ENCODE measurements around the gene SLIT3.

Gene SLIT3

DNA sequence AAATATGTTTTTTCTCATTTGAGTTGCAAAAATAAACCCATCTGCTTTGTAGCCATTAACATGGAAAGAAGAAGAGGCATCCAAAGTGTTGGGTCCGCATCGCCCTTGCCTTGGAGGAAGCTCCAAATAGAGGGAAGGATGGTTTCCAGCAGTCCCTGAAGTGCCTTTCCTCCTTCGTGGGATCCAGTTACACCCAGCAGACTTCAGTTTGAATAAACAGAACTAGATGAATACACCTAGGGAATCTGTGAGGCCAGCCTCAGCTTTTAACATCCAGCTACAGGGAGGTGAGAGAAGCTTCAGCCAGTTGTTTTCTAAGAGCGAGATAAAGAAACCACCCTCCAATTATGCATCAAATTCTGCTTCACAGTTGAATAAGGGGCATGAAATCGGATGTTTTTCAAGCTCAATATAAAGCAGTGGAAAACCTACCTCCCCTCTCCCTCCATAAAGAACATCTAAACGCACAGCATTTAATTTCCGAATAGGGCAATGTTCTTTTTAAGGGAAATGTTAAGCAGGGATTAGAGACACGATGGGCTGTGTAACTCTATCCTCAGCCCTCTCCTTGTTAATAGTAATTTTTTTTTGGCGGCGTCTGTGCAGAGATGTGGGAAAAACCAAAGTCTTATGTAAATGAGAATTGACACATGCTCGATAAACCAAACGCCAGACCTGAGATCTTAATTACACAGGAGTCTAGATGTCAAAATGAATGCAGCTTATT lies 264.7 kb downstream of the SLIT3 start:
- no peak for TF ChIP-seq EZH2 (IDR thresholded peaks at IDR 0.05; ENCODE audit: borderline replicate concordance, low read depth, low read length, severe bottlenecking)
- TF ChIP-seq CTCF (IDR thresholded peaks at IDR 0.05; ENCODE audit: borderline replicate concordance, extremely low read depth, low read length, poor library complexity, severe bottlenecking) = no peak
- H2AFZ ChIP-seq (ENCODE audit: low read depth, low read length) = no peak overlapping the region
- no peaks in the 10 kb centered on the region for H4K20me1 ChIP-seq (ENCODE audit: insufficient read depth, low read length)
- ATAC-seq (ENCODE audit: insufficient read depth, low read depth) (no peak), DNase-seq (no peak)
- H3K4me3 ChIP-seq (ENCODE audit: low read depth in 1 of 2, low read length in 2 of 2) = no peak overlapping the region
- H3K4me2 ChIP-seq (ENCODE audit: insufficient read depth, low read length) = no peak overlapping the region
- H3K9ac ChIP-seq (ENCODE audit: low read depth, low read length) = no peak overlapping the region
- no peaks in the 10 kb centered on the region for H3K4me1 ChIP-seq (ENCODE audit: insufficient read depth, low read length)
- H3K27me3 ChIP-seq (ENCODE audit: insufficient read depth, low read length, poor library complexity) = peaks cover 10% of the 10 kb centered on the region
- H3K9me3 ChIP-seq (ENCODE audit: insufficient read depth, low read length, severe bottlenecking) = no peaks in the 10 kb centered on the region
- H3K36me3 ChIP-seq (ENCODE audit: insufficient read depth, low read length) = no peaks in the 10 kb centered on the region
- H3K27ac ChIP-seq (ENCODE audit: low read length) = no peak overlapping the region
- H3K79me2 ChIP-seq (ENCODE audit: insufficient read depth, low read length) = no peaks in the 10 kb centered on the region

- no peak for TF ChIP-seq EZH2 (IDR thresholded peaks at IDR 0.05; ENCODE audit: borderline replicate concordance, low read depth, low read length, severe bottlenecking)
- no peak for TF ChIP-seq CTCF (IDR thresholded peaks at IDR 0.05; ENCODE audit: borderline replicate concordance, extremely low read depth, low read length, poor library complexity, severe bottlenecking)
- no peaks in the 10 kb centered on the region for H3K79me2 ChIP-seq (ENCODE audit: insufficient read depth, low read length)
- no peaks in the 10 kb centered on the region for H3K36me3 ChIP-seq (ENCODE audit: insufficient read depth, low read length)
- peaks cover 13% of the 10 kb centered on the region for H3K27me3 ChIP-seq (ENCODE audit: insufficient read depth, low read length, poor library complexity)
- no peak overlapping the region for H3K27ac ChIP-seq (ENCODE audit: low read length)
- no peak overlapping the region for H2AFZ ChIP-seq (ENCODE audit: low read depth, low read length)
- ATAC-seq (ENCODE audit: insufficient read depth, low read depth) (no peak), DNase-seq (no peak)
- no peaks in the 10 kb centered on the region for H3K9me3 ChIP-seq (ENCODE audit: insufficient read depth, low read length, severe bottlenecking)
- H3K9ac ChIP-seq (ENCODE audit: low read depth, low read length) = no peak overlapping the region
- H3K4me2 ChIP-seq (ENCODE audit: insufficient read depth, low read length) = no peak overlapping the region
- H3K4me3 ChIP-seq (ENCODE audit: low read depth in 1 of 2, low read length in 2 of 2) = no peak overlapping the region
- H3K4me1 ChIP-seq (ENCODE audit: insufficient read depth, low read length) = no peaks in the 10 kb centered on the region
- H4K20me1 ChIP-seq (ENCODE audit: insufficient read depth, low read length) = no peaks in the 10 kb centered on the region
Measured at GRCh38 chr5:169029661-169030274, 271.2 kb downstream of the SLIT3 start.

- Histone ChIP-seq H2AFZ (ENCODE audit: low read depth, low read length) (no peak overlapping the region), H3K27ac (ENCODE audit: low read length) (no peak overlapping the region), H3K9ac (ENCODE audit: low read depth, low read length) (no peak overlapping the region), H3K9me3 (ENCODE audit: insufficient read depth, low read length, severe bottlenecking) (no peaks in the 10 kb centered on the region), H4K20me1 (ENCODE audit: insufficient read depth, low read length) (no peaks in the 10 kb centered on the region), H3K27me3 (ENCODE audit: insufficient read depth, low read length, poor library complexity) (peaks cover 14% of the 10 kb centered on the region), H3K79me2 (ENCODE audit: insufficient read depth, low read length) (no peaks in the 10 kb centered on the region), H3K36me3 (ENCODE audit: insufficient read depth, low read length) (no peaks in the 10 kb centered on the region), H3K4me2 (ENCODE audit: insufficient read depth, low read length) (no peak overlapping the region), H3K4me3 (ENCODE audit: low read depth in 1 of 2, low read length in 2 of 2) (no peak overlapping the region), H3K4me1 (ENCODE audit: insufficient read depth, low read length) (no peaks in the 10 kb centered on the region)
- ATAC-seq (ENCODE audit: insufficient read depth, low read depth) (no peak), DNase-seq (no peak)
- TF ChIP-seq EZH2 (IDR thresholded peaks at IDR 0.05; ENCODE audit: borderline replicate concordance, low read depth, low read length, severe bottlenecking) (no peak), CTCF (IDR thresholded peaks at IDR 0.05; ENCODE audit: borderline replicate concordance, extremely low read depth, low read length, poor library complexity, severe bottlenecking) (no peak)
Measured at GRCh38 chr5:169029037-169029436, 271.9 kb downstream of the SLIT3 start.

Measured in DND-41 (cell line).